Measurements from ENCODE around the gene AEN. TPM values are rescaled to one million over a fixed set of nuclear protein-coding genes. Genes with fewer than 3 reads are reported as not detected.
A peak's percentile ranks its signal among the peaks of the same experiment; 100 is the strongest.

The AEN gene
- total and polyA plus RNA-seq, 3 experiments from 2014 or later, result 22.8 to 109 (median 109) TPM

DNA sequence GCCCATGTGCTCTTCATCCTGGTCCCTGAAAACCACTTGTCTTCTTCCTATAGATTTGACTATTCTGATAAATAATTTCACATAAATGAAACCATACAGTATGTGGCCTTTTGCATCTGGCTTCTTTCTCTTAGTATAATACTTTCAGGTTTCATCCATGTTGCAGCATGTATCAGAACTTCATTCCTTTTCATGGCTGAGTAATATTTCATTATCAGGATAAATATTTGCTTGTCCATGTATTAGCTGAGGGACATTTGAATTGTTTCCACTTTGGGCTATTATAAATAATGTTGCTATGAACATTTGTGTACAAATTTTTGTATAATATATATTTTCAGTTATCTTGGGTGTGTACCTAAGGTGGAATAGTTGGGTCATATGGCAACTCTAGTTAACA lies 29.8 kb upstream of the AEN start:
- Mint-ChIP-seq H3K9me3 (peaks cover 0 to 2% (median 0%) of the 10 kb centered on the region in 5 donors), H3K27me3 (peaks cover 0 to 7% of the 10 kb centered on the region in 2 donors), H3K4me3 (no peak overlapping the region), H3K27ac (no peak overlapping the region), H3K4me1 (peaks cover 0 to 6% (median 0%) of the 10 kb centered on the region in 3 donors), H3K36me3 (no peaks in the 10 kb centered on the region)
- CTCF ChIA-PET, result no interaction called here
- Histone ChIP-seq H3K36me3 (ENCODE audit: insufficient read depth, low read length) (no peaks in the 10 kb centered on the region), H3K27ac (ENCODE audit: low read depth, low read length) (no peak overlapping the region), H3K4me1 (ENCODE audit: insufficient read depth, low read length) (no peaks in the 10 kb centered on the region), H3K27me3 (ENCODE audit: insufficient read depth, low read length, poor library complexity, severe bottlenecking) (no peaks in the 10 kb centered on the region), H3K4me3 (ENCODE audit: low read length) (no peak overlapping the region), H3K9me3 (ENCODE audit: low read length) (no peaks in the 10 kb centered on the region)
- POLR2A ChIA-PET, result no interaction called here
- DNase-seq, result no peak

DNA sequence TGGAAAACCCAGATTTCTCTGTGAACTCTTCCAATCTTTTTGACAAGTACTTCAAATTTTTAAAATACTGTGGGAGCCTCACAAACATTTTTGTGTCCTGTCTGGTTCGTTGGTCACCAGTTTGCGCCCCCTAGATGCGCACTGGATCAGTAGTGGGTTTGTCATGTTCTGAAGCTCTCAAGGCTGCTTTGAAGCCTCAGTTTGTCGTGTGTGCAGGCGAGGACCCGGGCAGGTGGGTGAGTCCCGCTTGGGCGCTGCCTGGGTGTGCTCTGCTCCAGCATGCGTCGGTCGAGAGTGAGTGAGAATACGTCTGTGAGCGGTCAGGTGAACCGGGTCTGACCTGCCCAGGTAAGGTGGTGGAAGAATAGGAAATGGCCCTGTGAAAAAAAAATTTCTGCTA lies 17.3 kb upstream of the AEN start:
- peaks cover 15% of the 10 kb centered on the region for H3K4me1 ChIP-seq (ENCODE audit: insufficient read depth, low read length)
- no peak overlapping the region for H3K4me3 ChIP-seq (ENCODE audit: low read length)
- H3K36me3 ChIP-seq (ENCODE audit: insufficient read depth, low read length), result no peaks in the 10 kb centered on the region
- Mint-ChIP-seq H3K27ac (no peak overlapping the region), H3K4me1 (peaks cover 8 to 24% (median 14%) of the 10 kb centered on the region in 3 donors), H3K27me3 (peaks cover 55 to 75% of the 10 kb centered on the region in 2 donors), H3K4me3 (peak overlapping the region in 4 of 7 donors; percentile 40 to 76 (median 51)), H3K9me3 (no peaks in the 10 kb centered on the region), H3K36me3 (peaks cover 0 to 6% (median 2%) of the 10 kb centered on the region in 3 donors)
- ChIA-PET CTCF (no interaction called here), POLR2A (no interaction called here)
- H3K27ac ChIP-seq (ENCODE audit: low read depth, low read length), result no peak overlapping the region
- no peaks in the 10 kb centered on the region for H3K9me3 ChIP-seq (ENCODE audit: low read length)
- H3K27me3 ChIP-seq (ENCODE audit: insufficient read depth, low read length, poor library complexity, severe bottlenecking), result peaks cover 54% of the 10 kb centered on the region
- no peak for DNase-seq

DNA sequence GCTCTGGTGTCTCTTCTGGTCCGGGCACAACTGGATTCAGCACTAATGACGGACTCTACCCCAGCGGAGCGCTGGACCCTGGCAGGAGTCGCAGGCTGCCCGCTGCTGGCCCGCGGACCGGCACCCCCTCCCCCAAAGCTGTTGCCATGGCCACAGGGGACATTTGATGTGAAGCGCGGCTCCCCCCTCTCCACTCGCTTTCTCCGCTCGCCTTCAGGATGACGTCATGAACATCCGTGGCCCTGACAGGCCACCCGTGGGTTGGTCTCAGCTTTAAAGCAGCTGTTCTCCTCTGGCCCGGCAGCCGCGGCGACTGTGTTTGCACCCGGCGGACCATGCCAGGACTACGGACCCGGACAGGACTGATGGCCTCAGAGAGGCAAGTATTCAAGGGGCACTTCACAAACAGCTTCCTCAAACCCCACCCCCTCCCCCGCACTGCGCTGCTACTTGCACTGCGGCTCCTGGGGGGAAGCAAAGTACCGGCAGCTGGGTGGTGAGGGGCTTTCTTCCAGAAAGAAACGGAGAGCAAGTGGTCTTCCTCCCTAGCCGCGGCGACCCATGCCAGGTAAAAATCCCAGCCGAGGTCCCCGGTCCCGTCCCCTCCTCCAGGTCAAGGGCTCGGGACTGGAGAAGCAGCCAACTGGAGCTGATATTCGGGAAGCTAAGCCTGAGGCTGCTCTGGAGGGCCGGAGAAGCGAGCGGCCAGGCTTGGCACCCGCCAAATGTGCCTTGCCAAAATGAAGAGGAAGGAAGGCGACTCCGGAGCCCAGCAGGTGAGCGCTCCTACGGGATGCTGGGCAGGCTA lies 16.6 kb upstream of the AEN start:
- H3K4me1 ChIP-seq (ENCODE audit: insufficient read depth, low read length), result peaks cover 15% of the 10 kb centered on the region
- peaks cover 54% of the 10 kb centered on the region for H3K27me3 ChIP-seq (ENCODE audit: insufficient read depth, low read length, poor library complexity, severe bottlenecking)
- H3K36me3 ChIP-seq (ENCODE audit: insufficient read depth, low read length), result no peaks in the 10 kb centered on the region
- H3K9me3 Mint-ChIP-seq, result no peaks in the 10 kb centered on the region
- peaks cover 8 to 24% (median 14%) of the 10 kb centered on the region in 3 donors for H3K4me1 Mint-ChIP-seq
- H3K4me3 Mint-ChIP-seq, result peak overlapping the region in 4 of 7 donors; percentile 15 to 76 (median 46)
- peaks cover 53 to 80% of the 10 kb centered on the region in 2 donors for H3K27me3 Mint-ChIP-seq
- no peak for DNase-seq
- no peak overlapping the region for H3K4me3 ChIP-seq (ENCODE audit: low read length)
- H3K27ac Mint-ChIP-seq, result no peak overlapping the region
- ChIA-PET POLR2A (no interaction called here), CTCF (no interaction called here)
- no peak overlapping the region for H3K27ac ChIP-seq (ENCODE audit: low read depth, low read length)
- no peaks in the 10 kb centered on the region for H3K9me3 ChIP-seq (ENCODE audit: low read length)
- H3K36me3 Mint-ChIP-seq, result peaks cover 0 to 6% (median 2%) of the 10 kb centered on the region in 3 donors

DNA sequence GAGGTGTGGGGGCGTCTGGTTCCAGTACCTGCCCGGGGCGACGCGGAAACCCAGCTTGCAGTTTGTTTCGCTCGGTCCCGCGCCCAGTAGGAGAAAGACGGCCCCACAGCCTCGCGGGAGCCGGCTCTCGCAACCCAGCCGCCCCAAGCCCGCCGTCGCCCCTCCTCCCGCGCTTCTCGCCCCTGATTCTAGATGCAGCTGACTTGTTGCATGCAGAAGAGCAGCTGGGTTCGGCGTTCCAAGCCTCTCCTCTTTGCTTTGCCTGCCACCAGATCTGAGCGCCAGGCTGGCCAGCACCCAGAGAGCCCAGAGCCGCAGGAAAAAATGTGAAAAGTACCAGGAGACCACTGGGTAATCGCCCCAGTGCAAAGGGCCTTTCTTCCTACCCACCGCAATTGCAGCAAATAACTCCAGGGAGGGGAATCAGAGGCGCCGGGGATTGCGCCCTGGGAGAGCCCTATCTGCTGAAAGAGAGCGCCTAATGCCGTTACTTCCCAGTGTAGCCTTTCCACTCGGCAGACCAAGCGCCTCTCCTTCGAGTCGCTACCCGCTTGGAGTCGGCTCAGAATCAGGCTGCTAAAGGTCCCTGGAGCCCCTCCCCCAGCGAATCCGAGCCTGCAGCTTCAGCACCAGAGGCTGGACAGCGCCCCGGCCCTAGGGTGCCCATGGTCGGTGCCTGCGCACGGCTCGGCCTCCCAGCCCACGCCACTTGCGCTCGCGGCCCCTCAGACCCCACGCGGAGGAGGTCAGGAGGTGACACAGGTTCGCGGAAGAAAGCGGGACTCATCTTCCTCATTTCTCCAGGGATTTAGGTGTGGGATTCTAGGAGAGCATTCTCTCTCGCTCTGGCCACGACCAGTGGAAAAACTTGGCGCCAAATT lies 15.7 kb upstream of the AEN start:
- ChIA-PET CTCF (no interaction called here), POLR2A (no interaction called here)
- Mint-ChIP-seq H3K4me3 (peak overlapping the region in 1 of 7 donors; percentile 14), H3K27me3 (peaks cover 56 to 80% of the 10 kb centered on the region in 2 donors), H3K36me3 (peaks cover 0 to 6% (median 2%) of the 10 kb centered on the region in 3 donors), H3K27ac (no peak overlapping the region), H3K9me3 (no peaks in the 10 kb centered on the region), H3K4me1 (peaks cover 8 to 24% (median 14%) of the 10 kb centered on the region in 3 donors)
- H3K27ac ChIP-seq (ENCODE audit: low read depth, low read length), result no peak overlapping the region
- no peak overlapping the region for H3K4me3 ChIP-seq (ENCODE audit: low read length)
- DNase-seq, result peak in 3 of 5 donors; percentile 29 to 62 (median 48)
- H3K36me3 ChIP-seq (ENCODE audit: insufficient read depth, low read length), result no peaks in the 10 kb centered on the region
- peaks cover 54% of the 10 kb centered on the region for H3K27me3 ChIP-seq (ENCODE audit: insufficient read depth, low read length, poor library complexity, severe bottlenecking)
- peaks cover 15% of the 10 kb centered on the region for H3K4me1 ChIP-seq (ENCODE audit: insufficient read depth, low read length)
- no peaks in the 10 kb centered on the region for H3K9me3 ChIP-seq (ENCODE audit: low read length)

DNA sequence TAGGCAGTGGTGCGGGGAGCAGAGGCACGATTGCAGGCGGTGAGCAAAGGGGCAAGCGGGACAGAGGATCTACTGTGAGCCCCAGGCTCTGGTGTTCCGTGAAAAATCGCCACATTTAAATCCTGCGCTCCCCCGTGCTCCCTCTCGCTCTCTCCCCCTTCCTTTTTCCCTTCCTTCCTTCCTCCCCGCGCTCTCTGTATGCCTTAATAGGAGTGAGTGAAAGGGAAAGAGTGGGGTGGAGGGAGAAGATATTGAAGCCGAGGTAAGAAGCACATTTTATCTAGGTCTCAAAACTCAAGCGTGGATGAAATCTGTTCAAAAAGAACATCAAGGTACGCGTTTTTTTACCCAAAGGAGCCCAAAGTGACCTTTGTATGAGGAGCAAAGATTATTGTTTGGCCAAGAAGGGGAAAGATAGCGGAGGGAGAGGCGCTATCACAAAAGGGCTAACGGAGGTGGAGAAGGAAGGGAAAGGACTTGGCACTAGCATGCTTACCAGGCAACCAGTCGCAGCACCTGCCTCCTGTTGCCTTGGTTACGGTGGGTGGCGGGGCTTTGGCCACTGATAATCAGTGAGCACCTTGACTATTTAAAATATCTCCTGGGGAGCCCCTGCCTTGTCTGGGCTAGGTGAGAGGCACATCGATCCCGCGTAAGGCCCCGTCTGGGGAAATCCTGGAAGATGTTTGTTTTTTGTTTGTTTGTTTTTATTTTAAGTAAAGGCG lies 14.9 kb upstream of the AEN start:
- Histone ChIP-seq H3K4me1 (ENCODE audit: insufficient read depth, low read length) (peaks cover 15% of the 10 kb centered on the region), H3K9me3 (ENCODE audit: low read length) (no peaks in the 10 kb centered on the region), H3K4me3 (ENCODE audit: low read length) (no peak overlapping the region), H3K27ac (ENCODE audit: low read depth, low read length) (no peak overlapping the region), H3K27me3 (ENCODE audit: insufficient read depth, low read length, poor library complexity, severe bottlenecking) (peaks cover 54% of the 10 kb centered on the region), H3K36me3 (ENCODE audit: insufficient read depth, low read length) (no peaks in the 10 kb centered on the region)
- H3K4me3 Mint-ChIP-seq, result peak overlapping the region in 1 of 7 donors; percentile 1
- H3K4me1 Mint-ChIP-seq, result peaks cover 8 to 24% (median 14%) of the 10 kb centered on the region in 3 donors
- H3K9me3 Mint-ChIP-seq, result no peaks in the 10 kb centered on the region
- H3K27me3 Mint-ChIP-seq, result peaks cover 56 to 82% of the 10 kb centered on the region in 2 donors
- POLR2A ChIA-PET, result no interaction called here
- H3K36me3 Mint-ChIP-seq, result peaks cover 0 to 6% (median 2%) of the 10 kb centered on the region in 3 donors
- no peak overlapping the region for H3K27ac Mint-ChIP-seq
- DNase-seq, result no peak
- CTCF ChIA-PET, result no interaction called here

DNA sequence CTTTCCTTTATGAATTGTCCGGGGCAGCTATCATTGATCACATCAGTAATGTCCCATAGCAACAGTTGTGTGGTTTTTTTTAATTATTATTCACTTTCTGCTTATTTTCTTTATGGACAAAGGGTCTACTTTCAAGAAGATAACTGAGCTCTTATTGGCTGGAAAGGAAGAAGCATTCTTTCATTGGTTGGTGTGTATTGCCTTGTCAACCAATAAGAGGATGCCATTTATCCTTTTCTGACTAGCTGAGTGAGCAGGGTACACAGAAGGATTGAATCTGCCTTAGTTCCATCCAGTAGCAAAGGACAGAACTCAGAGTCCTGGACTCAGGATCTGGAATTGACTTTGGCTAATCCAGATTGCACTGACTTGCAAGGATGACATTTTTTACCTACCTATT lies 13.2 kb upstream of the AEN start:
- ChIA-PET POLR2A (interaction anchor here (0.6 kb wide), 1 partner anchor 407 kb away, joined by 6 read pairs; no protein-coding TSS in a partner anchor), CTCF (interaction anchor here (1.5 kb wide), 1 partner anchor 56 kb away, joined by 6 read pairs; no protein-coding TSS in a partner anchor)
- no peak for DNase-seq
- Mint-ChIP-seq H3K36me3 (peaks cover 0 to 6% (median 2%) of the 10 kb centered on the region in 3 donors), H3K27ac (no peak overlapping the region), H3K4me1 (peaks cover 8 to 24% (median 14%) of the 10 kb centered on the region in 3 donors), H3K9me3 (no peaks in the 10 kb centered on the region), H3K4me3 (no peak overlapping the region), H3K27me3 (peaks cover 60 to 84% of the 10 kb centered on the region in 2 donors)
- no peak overlapping the region for H3K27ac ChIP-seq (ENCODE audit: low read depth, low read length)
- H3K4me1 ChIP-seq (ENCODE audit: insufficient read depth, low read length), result peaks cover 15% of the 10 kb centered on the region
- H3K9me3 ChIP-seq (ENCODE audit: low read length), result no peaks in the 10 kb centered on the region
- H3K4me3 ChIP-seq (ENCODE audit: low read length), result no peak overlapping the region
- H3K36me3 ChIP-seq (ENCODE audit: insufficient read depth, low read length), result no peaks in the 10 kb centered on the region
- peaks cover 50% of the 10 kb centered on the region for H3K27me3 ChIP-seq (ENCODE audit: insufficient read depth, low read length, poor library complexity, severe bottlenecking)

DNA sequence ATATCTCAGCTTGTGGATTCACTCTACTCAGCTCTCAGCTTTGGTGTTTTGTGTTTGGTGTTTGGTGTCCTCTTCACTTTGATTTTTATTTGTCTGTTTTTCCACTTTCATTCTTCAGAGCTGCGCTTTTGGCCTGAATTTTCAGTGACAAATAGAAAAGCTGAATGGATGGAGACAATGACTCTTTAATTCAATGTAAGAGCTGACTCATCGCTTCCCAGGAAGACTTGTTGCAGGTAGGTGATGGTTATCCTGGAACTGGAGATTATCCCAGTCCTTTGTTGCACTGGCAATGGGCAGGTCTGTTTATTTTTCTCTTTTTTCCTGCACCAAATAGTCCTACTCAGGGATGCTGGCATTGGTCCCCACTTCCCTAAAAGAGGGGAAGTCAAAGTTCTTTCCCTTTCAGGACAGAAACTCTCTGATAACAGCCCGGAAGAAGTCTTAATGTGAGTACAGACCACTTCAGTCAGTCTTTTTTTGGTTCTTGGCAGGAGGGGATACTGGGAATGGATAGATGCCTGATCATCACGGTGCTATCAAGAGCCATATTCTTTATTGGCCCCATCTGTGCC lies 12.4 kb upstream of the AEN start:
- Mint-ChIP-seq H3K36me3 (peaks cover 0 to 8% (median 2%) of the 10 kb centered on the region in 3 donors), H3K27ac (no peak overlapping the region), H3K4me3 (no peak overlapping the region), H3K9me3 (no peaks in the 10 kb centered on the region), H3K4me1 (peaks cover 8 to 24% (median 14%) of the 10 kb centered on the region in 3 donors), H3K27me3 (peaks cover 58 to 82% of the 10 kb centered on the region in 2 donors)
- ChIA-PET POLR2A (interaction anchor here (0.6 kb wide), 1 partner anchor 406 kb away, joined by 6 read pairs; no protein-coding TSS in a partner anchor), CTCF (interaction anchor here (1.5 kb wide), 1 partner anchor 55 kb away, joined by 6 read pairs; no protein-coding TSS in a partner anchor)
- Histone ChIP-seq H3K4me3 (ENCODE audit: low read length) (no peak overlapping the region), H3K36me3 (ENCODE audit: insufficient read depth, low read length) (no peaks in the 10 kb centered on the region), H3K27me3 (ENCODE audit: insufficient read depth, low read length, poor library complexity, severe bottlenecking) (peaks cover 47% of the 10 kb centered on the region), H3K4me1 (ENCODE audit: insufficient read depth, low read length) (peaks cover 15% of the 10 kb centered on the region), H3K27ac (ENCODE audit: low read depth, low read length) (no peak overlapping the region), H3K9me3 (ENCODE audit: low read length) (no peaks in the 10 kb centered on the region)
- DNase-seq, result no peak

Data from CD8-positive, alpha-beta memory T cell (primary cell).